Testis (tissue), 3 donors: Measurements from ENCODE around the gene CPTP. TPM values are rescaled to one million over a fixed set of nuclear protein-coding genes. Genes with fewer than 3 reads are reported as not detected.

Experiments used
- DNase-seq: peaks from one replicate; pipeline ENCODE4 v3.0.0-alpha.2; 2019
- H3K27ac ChIP-seq, 2 donors: fragments of 200-600 bp; sonication (generic); one replicate each; pipeline ENCODE4 v1.5.1; 2019
- H3K27me3 ChIP-seq: fragments of 200-600 bp; sonication (generic); one replicate; pipeline ENCODE4 v1.5.1; 2019
- H3K36me3 ChIP-seq: fragments of 200-600 bp; sonication (generic); one replicate; pipeline ENCODE4 v1.5.1; 2017; ENCODE audit warnings: low read depth; ENCODE audit errors: missing control alignments
- H3K4me1 ChIP-seq: fragments of 200-600 bp; sonication (generic); one replicate; pipeline ENCODE4 v1.5.1; 2019
- H3K4me3 ChIP-seq, 2 donors: fragments of 200-600 bp; sonication (generic); one replicate each; pipeline ENCODE4 v1.5.1; 2017 to 2019
- H3K9me3 ChIP-seq: fragments of 200-600 bp; sonication (generic); one replicate; pipeline ENCODE4 v1.5.1; 2017
- POLR2A ChIP-seq: fragments of 450-650 bp; IDR thresholded peaks from one replicate; pipeline ENCODE4 v1.6.1; 2017; ENCODE audit warnings: antibody characterized with exemption, mild to moderate bottlenecking, moderate library complexity
- WGBS, 2 donors: methylation state at CpG; one replicate each; pipeline ENCODE4 v1.1.5; 2018; 5-methylcytosine and 5-hydroxymethylcytosine counted together
- intact Hi-C: fragments of 100-400 bp; cut with DNase I; formaldehyde crosslinking; loops from one replicate; pipeline ENCODE4 v1.15.1; 2023; ENCODE audit warnings: low total_unique reads
- microRNA-seq, 2 donors: library from miRNA; unstranded; fragments of <30 nt; microRNA quantifications; one replicate each; pipeline ENCODE4, GENCODE V29; 2016; ENCODE audit warnings: borderline number of aligned reads in 2 of 2, borderline replicate concordance in 1 of 2
- polyA plus RNA-seq: library from polyadenylated mRNA; stranded (reverse); fragments of 350-450 nt; fragmentation: Illumina TruSeq; extraction: RNeasy Lipid Tissue Mini Kit (QIAGEN cat#74804); gene quantifications from one replicate; pipeline ENCODE4 v1.2.3, GENCODE V29; 2014; ENCODE audit warnings: low read depth, low replicate concordance; ENCODE audit not compliant: insufficient read depth
- small RNA-seq, 2 donors: library from RNA; depleted of rRNA; stranded (forward); fragments of <200 nt; gene quantifications; one replicate each; pipeline ENCODE3, GENCODE V24; 2016
- total RNA-seq, 2 donors: library from RNA; depleted of rRNA; stranded (reverse); fragments of >200 nt; gene quantifications; one replicate each; pipeline ENCODE4 v1.2.3, GENCODE V29; 2016
- TF ChIP-seq, protein P1 (sequence below), 3 experiments: fragments of 450-650 bp in 2 of 3; fragments of 200-600 bp in 1 of 3; sonication (generic) in 1 of 3; IDR thresholded peaks; one replicate each; pipeline ENCODE4 v1.5.1; 2016 to 2019; ENCODE audit warnings: antibody characterized with exemption in 3 of 3, mild to moderate bottlenecking in 2 of 3, moderate library complexity in 1 of 3

CPTP gene
- total and polyA plus RNA-seq, 3 donors from 2014 or later, result 64.4 to 129 (median 82.3) TPM

DNA sequence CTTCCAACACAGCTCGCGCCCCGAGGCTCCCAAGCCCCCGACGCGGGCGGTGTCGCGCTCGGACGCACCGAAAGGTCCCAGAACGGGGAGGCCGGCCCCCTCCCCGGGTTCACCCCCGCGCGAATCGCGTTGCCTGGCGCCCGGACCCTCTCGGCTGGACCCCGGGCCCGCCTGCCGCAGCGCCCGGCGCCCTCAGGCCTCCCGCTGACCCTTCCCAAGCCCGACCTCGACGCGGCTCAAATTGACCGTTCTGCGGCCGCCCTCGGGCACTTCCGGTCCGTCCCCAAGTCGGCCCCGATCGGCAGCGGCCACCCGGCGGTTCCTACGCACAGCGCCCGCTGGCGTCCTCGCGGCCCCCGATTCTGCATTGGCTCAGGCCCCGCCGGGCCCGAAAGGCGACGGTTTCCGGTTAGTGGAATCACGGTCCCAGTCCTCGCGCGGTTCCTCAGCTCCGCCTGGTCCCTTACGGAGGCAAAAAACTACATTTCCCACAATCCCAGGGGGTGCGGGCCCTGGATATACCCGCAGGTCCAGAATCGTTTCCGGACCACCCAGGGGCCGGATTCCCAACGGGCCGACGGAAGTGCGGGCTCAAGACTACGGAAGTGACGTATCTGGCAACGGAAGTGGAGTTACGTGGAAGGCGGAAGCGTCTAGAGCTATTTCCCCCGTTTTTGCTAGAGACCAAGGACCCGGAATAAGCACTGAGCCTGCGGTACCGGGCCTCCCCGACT lies 50.5 kb downstream of the CPTP start, which contains the start of gene AURKAIP1:
AURKAIP1 (minus strand) TSS at position 279 of the 734 bp plus-strand sequence. CDS start 451 bp downstream, outside the sequence.
- H3K27me3 ChIP-seq, result no peaks in the 10 kb centered on the region
- DNase-seq, result peak; percentile 99
- WGBS, 2 donors, result 0 to 1% methylated on average over 6 to 79 of the region's 85 CpGs
- peak within 1 kb of the TSS; percentile 82 to 93 for H3K27ac ChIP-seq
- H3K4me1 ChIP-seq, result peaks cover 28% of the 10 kb centered on the region
- H3K9me3 ChIP-seq, result no peaks in the 10 kb centered on the region
- TF ChIP-seq, protein P1, sequence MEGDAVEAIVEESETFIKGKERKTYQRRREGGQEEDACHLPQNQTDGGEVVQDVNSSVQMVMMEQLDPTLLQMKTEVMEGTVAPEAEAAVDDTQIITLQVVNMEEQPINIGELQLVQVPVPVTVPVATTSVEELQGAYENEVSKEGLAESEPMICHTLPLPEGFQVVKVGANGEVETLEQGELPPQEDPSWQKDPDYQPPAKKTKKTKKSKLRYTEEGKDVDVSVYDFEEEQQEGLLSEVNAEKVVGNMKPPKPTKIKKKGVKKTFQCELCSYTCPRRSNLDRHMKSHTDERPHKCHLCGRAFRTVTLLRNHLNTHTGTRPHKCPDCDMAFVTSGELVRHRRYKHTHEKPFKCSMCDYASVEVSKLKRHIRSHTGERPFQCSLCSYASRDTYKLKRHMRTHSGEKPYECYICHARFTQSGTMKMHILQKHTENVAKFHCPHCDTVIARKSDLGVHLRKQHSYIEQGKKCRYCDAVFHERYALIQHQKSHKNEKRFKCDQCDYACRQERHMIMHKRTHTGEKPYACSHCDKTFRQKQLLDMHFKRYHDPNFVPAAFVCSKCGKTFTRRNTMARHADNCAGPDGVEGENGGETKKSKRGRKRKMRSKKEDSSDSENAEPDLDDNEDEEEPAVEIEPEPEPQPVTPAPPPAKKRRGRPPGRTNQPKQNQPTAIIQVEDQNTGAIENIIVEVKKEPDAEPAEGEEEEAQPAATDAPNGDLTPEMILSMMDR (IDR thresholded peaks at IDR 0.05), result peak in 2 of 3 experiments; percentile 33 to 55
- TF ChIP-seq POLR2A, result no peak
- intact Hi-C loops, result no loop called here
- H3K36me3 ChIP-seq, result no peaks in the 10 kb centered on the region
- H3K4me3 ChIP-seq, result peak within 1 kb of the TSS; percentile 91 to 100

DNA sequence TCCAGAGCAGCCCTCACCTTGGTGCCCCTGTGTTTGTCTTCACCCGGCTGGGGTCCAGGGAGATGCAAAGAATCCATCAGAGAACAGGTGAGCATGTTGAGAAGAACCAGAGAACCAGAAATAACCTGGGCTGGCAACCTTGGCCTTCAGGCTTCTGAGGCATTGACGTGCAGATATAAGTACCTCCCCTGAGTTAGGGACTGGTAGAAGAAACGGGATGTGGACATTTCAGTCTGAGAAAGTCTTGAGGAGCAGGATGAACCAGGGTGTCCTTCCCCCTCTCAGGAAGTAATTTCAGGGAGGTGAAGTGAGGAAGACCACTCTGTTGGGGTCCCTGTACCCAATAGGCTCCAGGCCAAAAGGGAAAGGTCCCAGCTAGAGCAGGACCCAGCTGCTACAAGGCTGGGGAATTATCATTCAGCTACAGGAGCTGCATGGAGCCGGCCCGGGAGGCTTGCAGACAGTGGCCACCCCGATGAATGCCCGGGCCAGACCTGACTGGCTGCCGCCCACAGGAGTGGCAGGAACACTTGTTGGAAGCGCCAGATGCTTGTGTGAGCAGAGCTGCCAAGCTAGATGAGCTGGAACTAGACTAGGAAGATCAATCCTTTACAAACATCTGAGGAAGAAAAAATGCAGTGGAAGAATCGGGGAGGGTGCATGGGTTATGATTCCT lies 52.1 kb downstream of the CPTP start:
- Histone ChIP-seq H3K4me3 (no peak overlapping the region), H3K4me1 (peaks cover 24% of the 10 kb centered on the region), H3K27me3 (no peaks in the 10 kb centered on the region), H3K9me3 (no peaks in the 10 kb centered on the region), H3K27ac (no peak overlapping the region), H3K36me3 (no peaks in the 10 kb centered on the region)
- DNase-seq, result no peak
- WGBS, 2 donors, result 87 to 91% methylated on average over 10 of the region's 10 CpGs
- intact Hi-C loops, result no loop called here
- no peak for TF ChIP-seq POLR2A
- TF ChIP-seq, protein P1 (IDR thresholded peaks at IDR 0.05), result no peak

DNA sequence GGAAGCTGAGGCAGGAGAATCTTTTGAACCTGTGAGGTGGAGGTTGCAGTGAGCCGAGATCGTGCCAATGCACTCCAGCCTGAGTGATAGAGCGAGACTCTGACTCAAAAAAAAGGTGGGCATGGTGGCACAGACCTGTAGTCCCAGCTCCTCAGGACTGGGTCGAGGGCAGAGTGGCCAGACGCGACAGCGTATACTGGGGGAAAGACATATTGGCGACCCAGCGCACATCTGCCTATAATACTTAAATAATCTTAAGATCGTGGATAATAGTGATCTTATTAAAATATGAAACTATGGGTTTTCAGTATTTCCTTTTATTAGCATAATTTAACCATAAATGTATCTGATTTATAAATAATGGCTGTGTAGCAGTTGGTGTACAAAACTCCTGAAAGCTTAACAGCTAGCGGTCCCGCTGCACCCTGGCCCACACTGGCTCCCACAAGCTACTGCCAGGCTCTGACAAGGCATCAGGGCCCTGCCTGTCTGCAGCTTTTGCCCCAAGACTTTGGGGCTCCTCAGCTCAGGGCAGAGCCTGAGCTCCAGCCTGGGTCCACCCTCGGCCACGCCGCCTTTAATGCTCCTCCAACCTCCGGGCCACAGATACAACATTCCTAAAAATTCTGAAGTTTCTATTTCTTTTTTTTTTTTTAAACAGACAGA lies 53.1 kb downstream of the CPTP start:
- Histone ChIP-seq H3K27ac (no peak overlapping the region), H3K9me3 (no peaks in the 10 kb centered on the region), H3K27me3 (no peaks in the 10 kb centered on the region), H3K4me1 (peaks cover 17% of the 10 kb centered on the region), H3K4me3 (no peak overlapping the region), H3K36me3 (no peaks in the 10 kb centered on the region)
- 94 to 95% methylated on average over 16 of the region's 16 CpGs for WGBS, 2 donors
- no peak for DNase-seq
- TF ChIP-seq POLR2A, result no peak
- TF ChIP-seq, protein P1 (IDR thresholded peaks at IDR 0.05), result no peak
- intact Hi-C loops, result no loop called here

Small RNAs within 50 kb of the gene (microRNA-seq; reads per million reads assigned to microRNA genes)
- gene MIR6726, result 0 to 1.4 reads per million in 2 donors
- gene MIR6727, result 0 reads per million in 2 donors
- gene MIR6808, result 0 reads per million in 2 donors

Small RNAs within 50 kb of the gene (small RNA-seq; reads per million reads assigned to genes)
- 0 reads per million in 2 donors for gene MIR6726

Other genes starting within 250 kb of the CPTP start
- 10 to 100 TPM; 50.7 to 68.3 TPM for gene C1orf159, start 208.7 kb upstream of the CPTP start, total RNA-seq
- 40.7 TPM for gene C1orf159, start 208.7 kb upstream of the CPTP start, polyA plus RNA-seq
- gene TTLL10, start 150.9 kb upstream of the CPTP start, total RNA-seq, result 10 to 100 TPM; 20.4 to 58.0 TPM
- 44.9 TPM for gene TTLL10, start 150.9 kb upstream of the CPTP start, polyA plus RNA-seq
- not detected for gene TNFRSF18, start 118.2 kb upstream of the CPTP start, total RNA-seq
- gene TNFRSF18, start 118.2 kb upstream of the CPTP start, polyA plus RNA-seq, result 0.67 TPM
- gene TNFRSF4, start 110.6 kb upstream of the CPTP start, total RNA-seq, result 1 to 10 TPM in 1 of 2 donors, under 1 TPM in 1; 0.87 to 1.4 TPM
- 0.80 TPM for gene TNFRSF4, start 110.6 kb upstream of the CPTP start, polyA plus RNA-seq
- 100 to 1,000 TPM; 146 to 158 TPM for gene SDF4, start 92.8 kb upstream of the CPTP start, total RNA-seq
- gene SDF4, start 92.8 kb upstream of the CPTP start, polyA plus RNA-seq, result 167 TPM
- gene B3GALT6, start 92.6 kb upstream of the CPTP start, total RNA-seq, result 10 to 100 TPM; 26.1 to 37.3 TPM
- gene B3GALT6, start 92.6 kb upstream of the CPTP start, polyA plus RNA-seq, result 8.5 TPM
- 1 to 10 TPM; 4.7 to 7.7 TPM for gene C1QTNF12, start 78.1 kb upstream of the CPTP start, total RNA-seq
- 2.7 TPM for gene C1QTNF12, start 78.1 kb upstream of the CPTP start, polyA plus RNA-seq
- 100 to 1,000 TPM; 133 to 139 TPM for gene UBE2J2, start 50.9 kb upstream of the CPTP start, total RNA-seq
- 203 TPM for gene UBE2J2, start 50.9 kb upstream of the CPTP start, polyA plus RNA-seq
- 10 to 100 TPM; 49.9 to 58.7 TPM for gene SCNN1D, start 44.4 kb upstream of the CPTP start, total RNA-seq
- gene SCNN1D, start 44.4 kb upstream of the CPTP start, polyA plus RNA-seq, result 21.0 TPM
- gene ACAP3, start 16.9 kb upstream of the CPTP start, total RNA-seq, result 10 to 100 TPM; 53.0 to 62.7 TPM
- gene ACAP3, start 16.9 kb upstream of the CPTP start, polyA plus RNA-seq, result 16.8 TPM
- 10 to 100 TPM; 35.4 to 39.0 TPM for gene PUSL1, start 16.2 kb upstream of the CPTP start, total RNA-seq
- gene PUSL1, start 16.2 kb upstream of the CPTP start, polyA plus RNA-seq, result 12.4 TPM
- gene INTS11, start 142 bp upstream of the CPTP start, total RNA-seq, result 100 to 1,000 TPM; 220 to 232 TPM
- 213 TPM for gene INTS11, start 142 bp upstream of the CPTP start, polyA plus RNA-seq
- 1 to 10 TPM; 1.5 TPM for gene TAS1R3, start 6.5 kb downstream of the CPTP start, total RNA-seq
- 0.66 TPM for gene TAS1R3, start 6.5 kb downstream of the CPTP start, polyA plus RNA-seq
- gene DVL1, start 24.6 kb downstream of the CPTP start, total RNA-seq, result 100 to 1,000 TPM; 169 to 183 TPM
- 65.8 TPM for gene DVL1, start 24.6 kb downstream of the CPTP start, polyA plus RNA-seq
- gene MXRA8, start 33.8 kb downstream of the CPTP start, total RNA-seq, result 100 to 1,000 TPM in 1 of 2 donors, 10 to 100 TPM in 1; 60.2 to 102 TPM
- 63.3 TPM for gene MXRA8, start 33.8 kb downstream of the CPTP start, polyA plus RNA-seq
- 100 to 1,000 TPM; 224 to 328 TPM for gene AURKAIP1, start 50.4 kb downstream of the CPTP start, total RNA-seq
- 313 TPM for gene AURKAIP1, start 50.4 kb downstream of the CPTP start, polyA plus RNA-seq
- gene CCNL2, start 74.5 kb downstream of the CPTP start, total RNA-seq, result 100 to 1,000 TPM; 204 to 209 TPM
- gene CCNL2, start 74.5 kb downstream of the CPTP start, polyA plus RNA-seq, result 90.9 TPM
- gene MRPL20, start 82.5 kb downstream of the CPTP start, total RNA-seq, result 100 to 1,000 TPM; 104 to 123 TPM
- gene MRPL20, start 82.5 kb downstream of the CPTP start, polyA plus RNA-seq, result 110 TPM
- gene ANKRD65, start 96.5 kb downstream of the CPTP start, total RNA-seq, result 10 to 100 TPM; 10.4 to 14.7 TPM
- 10.0 TPM for gene ANKRD65, start 96.5 kb downstream of the CPTP start, polyA plus RNA-seq
- gene VWA1, start 110.9 kb downstream of the CPTP start, total RNA-seq, result 10 to 100 TPM; 64.0 to 90.6 TPM
- 46.6 TPM for gene VWA1, start 110.9 kb downstream of the CPTP start, polyA plus RNA-seq
- gene ATAD3C, start 124.9 kb downstream of the CPTP start, total RNA-seq, result 1 to 10 TPM; 1.3 to 3.0 TPM
- gene ATAD3C, start 124.9 kb downstream of the CPTP start, polyA plus RNA-seq, result 1.5 TPM
- 10 to 100 TPM; 46.3 to 55.6 TPM for gene ATAD3B, start 147.0 kb downstream of the CPTP start, total RNA-seq
- gene ATAD3B, start 147.0 kb downstream of the CPTP start, polyA plus RNA-seq, result 19.1 TPM
- 10 to 100 TPM; 35.7 to 37.4 TPM for gene ATAD3A, start 187.4 kb downstream of the CPTP start, total RNA-seq
- gene ATAD3A, start 187.4 kb downstream of the CPTP start, polyA plus RNA-seq, result 22.0 TPM
- gene TMEM240, start 215.8 kb downstream of the CPTP start, total RNA-seq, result 1 to 10 TPM; 3.6 to 6.3 TPM
- 4.3 TPM for gene TMEM240, start 215.8 kb downstream of the CPTP start, polyA plus RNA-seq